ENCODE data around the gene BCAN.

GRCh38 chr1:156662005-156662799 lies 20.3 kb downstream of the BCAN start:
- TF ChIP-seq CTCF (IDR thresholded peaks at IDR 0.05) (no peak), POLR2A (IDR thresholded peaks at IDR 0.05) (no peak)
